DND-41 (cell line): ENCODE measurements around the gene KCNH8.

Experiments
- EZH2 ChIP-seq: IDR thresholded peaks from 3 replicates; pipeline ENCODE4 v1.6.1; 2012; ENCODE audit warnings: borderline replicate concordance, low read depth, mild to moderate bottlenecking, moderate library complexity, low read length, inconsistent platforms; ENCODE audit not compliant: severe bottlenecking
- TF ChIP-seq, protein P1 (sequence below): IDR thresholded peaks from 2 replicates; pipeline ENCODE4 v1.5.1; 2012; ENCODE audit warnings: borderline replicate concordance, low read length, moderate library complexity, mild to moderate bottlenecking; ENCODE audit not compliant: poor library complexity, severe bottlenecking; ENCODE audit errors: extremely low read depth

DNA sequence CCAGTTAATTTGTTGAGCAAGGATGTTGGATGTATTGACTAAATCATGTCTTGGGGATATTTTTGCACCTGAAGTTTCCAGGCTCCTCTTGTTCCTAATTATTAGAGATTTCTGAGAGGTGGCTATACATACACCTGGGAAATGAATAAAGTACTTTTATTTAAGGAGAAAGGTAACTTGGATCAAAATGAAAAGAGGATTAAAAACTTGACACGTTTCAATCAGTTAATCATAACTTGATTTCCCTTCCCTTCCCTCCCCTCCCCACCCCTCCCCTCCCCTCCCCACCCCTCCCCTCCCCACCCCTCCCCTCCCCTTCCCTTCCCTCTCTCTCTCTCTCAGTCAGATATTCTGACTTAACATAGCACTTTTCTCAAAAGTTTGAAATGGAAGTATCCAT, 126.3 kb downstream of the KCNH8 start:
- TF ChIP-seq, protein P1, sequence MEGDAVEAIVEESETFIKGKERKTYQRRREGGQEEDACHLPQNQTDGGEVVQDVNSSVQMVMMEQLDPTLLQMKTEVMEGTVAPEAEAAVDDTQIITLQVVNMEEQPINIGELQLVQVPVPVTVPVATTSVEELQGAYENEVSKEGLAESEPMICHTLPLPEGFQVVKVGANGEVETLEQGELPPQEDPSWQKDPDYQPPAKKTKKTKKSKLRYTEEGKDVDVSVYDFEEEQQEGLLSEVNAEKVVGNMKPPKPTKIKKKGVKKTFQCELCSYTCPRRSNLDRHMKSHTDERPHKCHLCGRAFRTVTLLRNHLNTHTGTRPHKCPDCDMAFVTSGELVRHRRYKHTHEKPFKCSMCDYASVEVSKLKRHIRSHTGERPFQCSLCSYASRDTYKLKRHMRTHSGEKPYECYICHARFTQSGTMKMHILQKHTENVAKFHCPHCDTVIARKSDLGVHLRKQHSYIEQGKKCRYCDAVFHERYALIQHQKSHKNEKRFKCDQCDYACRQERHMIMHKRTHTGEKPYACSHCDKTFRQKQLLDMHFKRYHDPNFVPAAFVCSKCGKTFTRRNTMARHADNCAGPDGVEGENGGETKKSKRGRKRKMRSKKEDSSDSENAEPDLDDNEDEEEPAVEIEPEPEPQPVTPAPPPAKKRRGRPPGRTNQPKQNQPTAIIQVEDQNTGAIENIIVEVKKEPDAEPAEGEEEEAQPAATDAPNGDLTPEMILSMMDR = no peak
- no peak for TF ChIP-seq EZH2
